HG02870 (cell line): ENCODE results near the gene PRELP.
"Not testable (repeated sequence)": the region's sequence is repeated elsewhere in the genome, so short reads cannot be mapped to it uniquely, and the experiment has no call there.

Experiments
- ATAC-seq: cut with Tn5 transposase; IDR thresholded peaks from one replicate; pipeline ENCODE4 v1.9.1; 2021; ENCODE audit warnings: mild to moderate bottlenecking, moderate library complexity; ENCODE audit not compliant: unreplicated experiment

PRELP gene

DNA sequence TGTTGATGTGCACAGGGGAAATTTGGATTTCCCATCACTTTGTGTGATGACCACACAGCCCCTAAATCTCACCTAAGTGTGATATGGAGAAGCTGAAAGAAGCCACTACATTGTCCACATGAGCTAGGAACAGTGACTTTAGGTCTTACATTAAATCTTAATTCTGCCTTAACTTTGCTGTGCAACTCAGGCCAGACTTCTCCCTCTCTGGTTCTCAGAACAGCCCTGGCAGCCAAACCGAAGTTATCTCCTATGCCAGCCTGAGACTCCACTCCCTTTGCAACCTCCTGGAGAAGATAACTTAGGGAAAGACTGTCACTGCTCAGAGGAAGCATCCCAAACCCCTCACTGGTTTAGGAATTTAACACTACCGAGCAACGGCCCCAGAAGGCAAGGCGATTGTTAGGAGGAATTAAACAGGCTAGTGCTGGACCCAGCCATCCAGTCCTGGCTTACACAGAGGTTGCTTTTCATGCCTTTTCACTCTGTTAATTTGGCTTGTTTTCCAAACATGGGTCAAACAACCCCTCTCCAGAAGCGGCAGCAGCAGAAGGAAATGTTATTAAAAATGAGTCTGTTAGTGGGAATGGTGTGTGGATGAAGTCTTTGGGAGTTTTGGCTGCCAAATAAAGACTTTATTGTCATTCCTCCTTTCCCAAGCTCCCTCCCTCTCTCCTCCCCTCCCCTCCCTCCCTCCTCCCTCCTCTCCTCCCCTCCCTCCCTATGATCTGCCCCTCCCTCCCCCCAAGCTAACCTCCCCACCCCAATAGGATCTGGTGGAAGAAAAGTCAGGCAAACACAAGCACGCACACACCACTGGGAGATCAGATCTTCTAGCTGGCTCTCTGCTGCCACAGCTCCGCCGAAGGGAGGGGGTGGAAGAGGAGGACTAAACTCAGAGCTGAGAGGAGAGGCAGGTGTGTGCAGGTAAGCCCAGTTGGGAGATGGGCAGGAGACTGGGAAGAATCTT is at the start of gene PRELP:
TSS of gene PRELP (plus strand) at position 795 of the 970 bp plus-strand sequence. CDS start 7,379 bp downstream, outside the sequence.
- ATAC-seq, result no peak

GRCh38 chr1:203426366-203426765 is 49.2 kb upstream of the PRELP start:
- no peak for ATAC-seq

DNA sequence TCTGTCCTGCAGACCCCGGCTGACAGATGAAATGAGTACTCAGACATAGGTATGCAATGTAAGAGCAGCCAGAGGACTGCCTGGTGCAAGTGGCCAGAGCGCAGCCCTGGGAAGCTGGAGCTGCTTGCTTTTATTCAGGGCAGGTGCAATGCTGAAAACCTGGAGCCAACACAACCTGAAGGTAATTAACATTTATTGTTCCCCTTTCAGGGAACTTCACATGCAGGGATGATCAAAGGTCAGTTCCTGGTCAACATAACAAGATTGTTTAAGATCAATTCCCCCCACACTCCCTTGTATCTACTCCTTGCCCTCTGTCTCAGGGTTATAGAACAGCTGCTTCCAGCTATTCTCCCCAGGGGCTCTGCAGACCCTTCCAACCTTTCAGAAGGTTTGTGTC is 48.7 kb upstream of the PRELP start:
- no peak for ATAC-seq

GRCh38 chr1:203427451-203427850 is 48.2 kb upstream of the PRELP start:
- no peak for ATAC-seq

- ATAC-seq, result no peak
These were observed 46.5 kb upstream of the PRELP start for GRCh38 chr1:203428981-203429599.

GRCh38 chr1:203435615-203436014 is 40.0 kb upstream of the PRELP start:
- no peak for ATAC-seq

- no peak for ATAC-seq
These were observed 37.8 kb upstream of the PRELP start for GRCh38 chr1:203437696-203438315.

DNA sequence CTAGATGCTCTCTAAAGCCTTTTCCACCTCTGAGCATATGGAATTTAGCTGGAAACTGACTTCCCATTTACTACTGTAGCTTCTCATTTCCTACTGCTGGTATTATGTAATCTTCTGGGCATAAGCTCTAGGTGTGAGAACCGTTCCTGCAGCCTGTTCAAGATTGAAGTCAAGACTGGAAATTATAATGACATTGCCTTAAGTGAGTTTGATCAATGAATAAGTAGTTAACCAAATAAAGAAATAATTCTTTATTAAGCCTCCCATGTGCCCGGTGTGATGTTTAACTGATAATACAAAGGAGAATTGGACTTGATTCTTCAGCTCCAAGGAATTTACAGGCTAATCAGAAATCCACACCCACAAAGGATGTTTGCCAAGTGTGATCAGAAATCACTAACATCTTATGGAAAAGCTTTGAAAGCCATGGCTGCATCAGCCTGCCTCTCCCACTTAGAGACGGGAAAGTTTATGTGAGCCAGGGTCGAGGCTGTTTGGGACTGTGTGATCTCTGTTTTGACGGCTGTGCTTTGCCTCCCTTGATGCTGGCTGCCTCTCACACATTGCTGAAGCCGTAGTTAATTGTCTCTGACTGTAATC is 36.4 kb upstream of the PRELP start:
- no peak for ATAC-seq

DNA sequence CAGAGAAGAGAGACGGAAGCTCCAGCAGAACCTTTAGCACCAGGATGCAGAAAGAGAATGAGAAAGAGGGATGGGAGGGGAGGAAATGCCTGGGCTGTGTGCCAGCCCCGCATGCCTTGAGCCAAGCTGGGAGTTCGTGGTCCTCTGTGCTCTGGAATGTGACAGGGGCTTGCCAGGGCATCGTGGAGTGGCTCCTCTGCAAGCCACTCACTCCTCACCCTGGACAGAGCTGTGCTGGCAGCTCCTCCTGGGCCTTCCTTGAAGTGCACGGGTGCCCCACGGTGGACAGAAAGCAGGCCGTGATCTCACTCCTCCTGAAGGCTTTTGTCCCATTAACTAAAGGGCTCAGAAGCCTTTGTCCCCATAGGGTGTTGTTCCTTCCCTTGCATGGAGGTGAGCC is 34.8 kb upstream of the PRELP start:
- ATAC-seq, result no peak

GRCh38 chr1:203441766-203442165 is 33.8 kb upstream of the PRELP start:
- ATAC-seq, result no peak

- no peak for ATAC-seq
These were observed 32.8 kb upstream of the PRELP start for GRCh38 chr1:203442821-203443220.

DNA sequence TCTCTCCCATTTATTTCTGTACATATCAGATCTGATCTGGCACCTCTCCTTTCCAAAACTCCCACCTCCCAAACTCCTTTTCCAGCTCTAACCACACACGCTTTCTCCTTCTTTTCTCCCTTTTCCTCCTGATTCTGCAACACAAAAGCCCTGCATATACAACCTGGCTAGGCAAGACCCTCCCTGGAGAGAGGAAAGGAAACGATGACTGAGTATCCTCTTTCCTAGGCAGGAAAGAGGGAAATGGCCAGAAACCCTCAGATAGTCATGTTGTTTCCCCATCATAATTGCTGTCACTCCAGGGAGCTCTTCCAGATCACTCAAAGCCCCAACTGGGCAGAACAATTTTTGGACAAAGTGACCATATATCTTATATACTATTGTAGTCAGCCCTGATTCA is 32.3 kb upstream of the PRELP start:
- ATAC-seq, result no peak

- no peak for ATAC-seq
These were observed 31.4 kb upstream of the PRELP start for GRCh38 chr1:203444171-203444576.

DNA sequence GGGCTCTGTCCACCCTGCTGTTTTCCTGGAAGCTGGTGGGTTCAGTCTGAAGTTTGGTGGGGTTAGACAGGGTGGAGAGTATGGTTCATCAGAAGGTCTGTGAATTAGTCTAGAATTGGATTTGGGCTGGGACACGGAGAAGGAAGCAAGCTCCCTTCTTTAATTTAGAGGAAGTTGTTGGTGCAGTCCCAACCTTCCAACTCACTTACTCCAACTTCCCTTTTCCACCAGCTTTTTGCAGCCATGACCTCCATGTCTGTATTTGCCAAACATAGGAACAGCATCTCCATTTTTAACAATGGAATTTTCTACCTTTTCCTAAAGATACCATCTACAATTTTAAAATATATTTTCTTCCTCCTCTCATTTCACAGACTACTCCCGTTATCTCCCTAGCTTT is 28.5 kb upstream of the PRELP start:
- no peak for ATAC-seq

DNA sequence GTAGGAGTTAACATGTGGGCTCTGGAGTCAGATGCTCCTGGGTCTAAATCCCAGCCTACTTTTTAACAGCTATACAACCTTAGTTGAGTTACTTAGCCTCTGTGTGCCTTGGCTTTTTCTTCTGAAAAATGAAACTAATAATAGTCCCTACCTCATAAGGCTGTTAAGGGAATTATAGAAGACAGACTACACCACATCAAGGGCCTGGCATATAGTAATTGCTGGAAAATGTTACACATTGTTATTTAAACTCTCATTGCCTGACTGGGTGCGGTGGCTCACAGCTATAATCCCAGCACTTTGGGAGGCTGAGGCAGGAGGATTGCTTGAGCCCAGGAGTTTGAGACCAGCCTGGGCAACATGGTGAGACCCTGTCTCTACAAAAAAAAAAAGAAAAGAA is 28.0 kb upstream of the PRELP start:
- ATAC-seq, result not testable (repeated sequence)

GRCh38 chr1:203448521-203449061 is 27.0 kb upstream of the PRELP start:
- ATAC-seq, result no peak

- ATAC-seq, result no peak
These were observed 25.6 kb upstream of the PRELP start for GRCh38 chr1:203450001-203450400.

GRCh38 chr1:203450479-203451149 is 25.0 kb upstream of the PRELP start:
- no peak for ATAC-seq

- no peak for ATAC-seq
These were observed 23.5 kb upstream of the PRELP start for GRCh38 chr1:203451836-203452784.
